GM19455 (cell line): Measurements from ENCODE around the gene RGL4.

ENCODE experiments used
- ATAC-seq: cut with Tn5 transposase; IDR thresholded peaks from one replicate; pipeline ENCODE4 v1.9.1; 2021; ENCODE audit not compliant: unreplicated experiment

Gene RGL4

GRCh38 chr22:23678133-23678532 is 12.7 kb upstream of the RGL4 start:
- no peak for ATAC-seq

GRCh38 chr22:23681026-23681809 is 9.6 kb upstream of the RGL4 start:
- no peak for ATAC-seq

GRCh38 chr22:23682077-23682476 is 8.7 kb upstream of the RGL4 start:
- no peak for ATAC-seq

- no peak for ATAC-seq
Observed at GRCh38 chr22:23682827-23683355, 7.9 kb upstream of the RGL4 start.

GRCh38 chr22:23683545-23683944 is 7.3 kb upstream of the RGL4 start:
- no peak for ATAC-seq

GRCh38 chr22:23684026-23684425 is 6.8 kb upstream of the RGL4 start:
- ATAC-seq, result no peak

GRCh38 chr22:23684561-23685031 is 6.2 kb upstream of the RGL4 start:
- ATAC-seq, result no peak

GRCh38 chr22:23685205-23685784 is 5.5 kb upstream of the RGL4 start:
- no peak for ATAC-seq

GRCh38 chr22:23686416-23687024 is 4.3 kb upstream of the RGL4 start:
- ATAC-seq, result no peak

GRCh38 chr22:23688121-23688520 is 2.7 kb upstream of the RGL4 start:
- ATAC-seq, result no peak

- no peak for ATAC-seq
Observed at GRCh38 chr22:23688571-23688970, 2.2 kb upstream of the RGL4 start.

GRCh38 chr22:23689414-23689813 is 1.4 kb upstream of the RGL4 start:
- ATAC-seq, result no peak

GRCh38 chr22:23691748-23692423 is 1.1 kb downstream of the RGL4 start:
- ATAC-seq, result no peak

GRCh38 chr22:23692598-23693291 is 1.9 kb downstream of the RGL4 start:
- no peak for ATAC-seq

- ATAC-seq, result no peak
Observed at GRCh38 chr22:23693979-23694680, 3.3 kb downstream of the RGL4 start.

GRCh38 chr22:23695141-23695540 is 4.3 kb downstream of the RGL4 start:
- no peak for ATAC-seq

- no peak for ATAC-seq
Observed at GRCh38 chr22:23695571-23696325, 4.9 kb downstream of the RGL4 start.

GRCh38 chr22:23696326-23696851 is 5.6 kb downstream of the RGL4 start:
- ATAC-seq, result no peak
